K562 (cell line): ENCODE results near the gene OR51B2. TPM values are rescaled to one million over a fixed set of nuclear protein-coding genes. Genes with fewer than 3 reads are reported as not detected.

ENCODE experiments used
- HSF4 ChIP-seq: fragments of 250-450 bp; sonication (Bioruptor Pico); IDR thresholded peaks from 2 replicates; pipeline ENCODE4 v2.1.2; 2022; ENCODE audit warnings: mild to moderate bottlenecking, moderate library complexity, borderline replicate concordance
- MGA ChIP-seq: fragments of 450-650 bp; IDR thresholded peaks from 2 replicates; pipeline ENCODE4 v1.6.1; 2016; ENCODE audit warnings: mild to moderate bottlenecking, moderate library complexity
- TBL1XR1 ChIP-seq, 2 experiments: IDR thresholded peaks; 2 replicates each; pipeline ENCODE4 v1.6.1; 2012; ENCODE audit warnings: improper control_type of control experiment in 2 of 2, low read length in 2 of 2, mild to moderate bottlenecking in 1 of 2
- ZNF316 ChIP-seq: fragments of 450-650 bp; IDR thresholded peaks from 2 replicates; pipeline ENCODE4 v1.6.1; 2016
- polyA plus RNA-seq, 8 experiments: library from polyadenylated mRNA; depleted of rRNA in 4 of 8; stranded (reverse) in 5 of 8; unstranded in 3 of 8; fragments of >200 nt; fragmentation: Nextera tagmentation in 2 of 8; fragmentation: Illumina TruSeq in 1 of 8; extraction: Ambion mirVana in 2 of 8; extraction: Trizol in 1 of 8; gene quantifications; 2 replicates each; pipeline versions ENCODE4 v1.2.1 to v1.2.3, GENCODE V29; 2011 to 2014; ENCODE audit warnings: inconsistent platforms in 1 of 8, missing spikeins in 1 of 8
- total RNA-seq, 7 experiments: library from RNA; depleted of rRNA in 6 of 7; stranded (reverse); fragments of >200 nt in 6 of 7; fragmentation: Illumina TruSeq in 2 of 7; extraction: Trizol in 2 of 7; gene quantifications; 2 replicates each; pipeline versions ENCODE4 v1.2.1 to v1.2.3, GENCODE V29; 2011 to 2021; ENCODE audit warnings: low replicate concordance in 1 of 7

OR51B2 gene
- total and polyA plus RNA-seq, 9 of the 15 experiments (the other 6 are each of a cell fraction or from before 2014, with no cell fraction given): 0.38 to 6.6 (median 4.0) TPM

GRCh38 chr11:5283882-5284281 is 40.2 kb downstream of the OR51B2 start (continued):
- TF ChIP-seq MGA: peak; percentile 51; the same call in 1 of the 2 replicates
- TF ChIP-seq ZNF316: no peak
- TF ChIP-seq TBL1XR1 (IDR thresholded peaks at IDR 0.05; ENCODE audit: low read length in 2 of 2): no peak
- peak; percentile 17; the same call in 1 of the 2 replicates for TF ChIP-seq HSF4 (CRISPR knock-in tag)
